PC-3 (cell line): Measurements from ENCODE around the gene GNG8.

Source experiments
- EZH2phosphoT487 ChIP-seq: fragments of 300-600 bp; sonication (generic); IDR thresholded peaks from 2 replicates; pipeline ENCODE4 v1.6.1; 2018; ENCODE audit warnings: mild to moderate bottlenecking, antibody characterized with exemption, low read length, borderline replicate concordance
- TF ChIP-seq, protein P1 (sequence below): fragments of 300-600 bp; sonication (generic); conservative IDR thresholded peaks from 2 replicates; pipeline ENCODE4 v1.5.1; 2017; ENCODE audit warnings: antibody characterized with exemption, low read depth, mild to moderate bottlenecking, low read length

- TF ChIP-seq, protein P1, sequence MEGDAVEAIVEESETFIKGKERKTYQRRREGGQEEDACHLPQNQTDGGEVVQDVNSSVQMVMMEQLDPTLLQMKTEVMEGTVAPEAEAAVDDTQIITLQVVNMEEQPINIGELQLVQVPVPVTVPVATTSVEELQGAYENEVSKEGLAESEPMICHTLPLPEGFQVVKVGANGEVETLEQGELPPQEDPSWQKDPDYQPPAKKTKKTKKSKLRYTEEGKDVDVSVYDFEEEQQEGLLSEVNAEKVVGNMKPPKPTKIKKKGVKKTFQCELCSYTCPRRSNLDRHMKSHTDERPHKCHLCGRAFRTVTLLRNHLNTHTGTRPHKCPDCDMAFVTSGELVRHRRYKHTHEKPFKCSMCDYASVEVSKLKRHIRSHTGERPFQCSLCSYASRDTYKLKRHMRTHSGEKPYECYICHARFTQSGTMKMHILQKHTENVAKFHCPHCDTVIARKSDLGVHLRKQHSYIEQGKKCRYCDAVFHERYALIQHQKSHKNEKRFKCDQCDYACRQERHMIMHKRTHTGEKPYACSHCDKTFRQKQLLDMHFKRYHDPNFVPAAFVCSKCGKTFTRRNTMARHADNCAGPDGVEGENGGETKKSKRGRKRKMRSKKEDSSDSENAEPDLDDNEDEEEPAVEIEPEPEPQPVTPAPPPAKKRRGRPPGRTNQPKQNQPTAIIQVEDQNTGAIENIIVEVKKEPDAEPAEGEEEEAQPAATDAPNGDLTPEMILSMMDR, result no peak
- TF ChIP-seq EZH2phosphoT487, result no peak
Observed at GRCh38 chr19:46606681-46607447, 29.1 kb downstream of the GNG8 start.
